ENCODE results near the gene CALN1. TPM values are rescaled to one million over a fixed set of nuclear protein-coding genes. Genes with fewer than 3 reads are reported as not detected.
"Not testable (repeated sequence)": the region's sequence is repeated elsewhere in the genome, so short reads cannot be mapped to it uniquely, and the experiment has no call there.

The CALN1 gene
- total RNA-seq, 1 donor from 2014 or later: 0.17 TPM

DNA sequence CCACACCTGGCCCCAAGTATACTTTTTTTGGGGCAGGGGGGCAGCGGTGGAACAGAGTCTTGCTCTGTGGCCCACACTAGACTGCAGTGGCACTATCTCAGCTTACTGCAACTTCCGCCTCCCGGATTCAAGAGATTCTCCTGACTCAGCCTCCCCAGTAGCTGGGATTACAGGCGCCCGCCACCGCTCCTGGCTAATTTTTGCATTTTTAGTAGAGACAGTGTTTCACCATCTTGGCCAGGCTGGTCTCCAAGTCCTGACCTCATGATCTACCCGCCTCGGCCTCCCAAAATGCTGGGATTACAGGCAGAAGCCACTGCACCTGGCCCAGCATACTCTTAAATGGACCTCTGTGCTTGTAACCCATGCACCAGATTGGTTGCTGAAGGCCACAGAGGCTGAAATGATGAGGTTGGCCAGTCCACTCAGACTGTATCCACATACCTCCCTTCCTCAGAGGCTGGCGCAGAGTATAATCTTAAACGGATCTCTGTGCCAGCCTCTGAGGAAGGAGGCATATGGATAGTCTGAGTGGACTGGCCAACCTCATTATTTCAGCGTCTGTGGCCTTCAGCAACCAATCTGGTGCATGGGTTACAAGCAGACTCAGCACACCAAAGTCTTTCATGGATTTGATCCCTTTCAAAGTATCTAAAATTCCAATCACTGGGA lies 3.0 kb downstream of the CALN1 start:
- DNase-seq: no peak

DNA sequence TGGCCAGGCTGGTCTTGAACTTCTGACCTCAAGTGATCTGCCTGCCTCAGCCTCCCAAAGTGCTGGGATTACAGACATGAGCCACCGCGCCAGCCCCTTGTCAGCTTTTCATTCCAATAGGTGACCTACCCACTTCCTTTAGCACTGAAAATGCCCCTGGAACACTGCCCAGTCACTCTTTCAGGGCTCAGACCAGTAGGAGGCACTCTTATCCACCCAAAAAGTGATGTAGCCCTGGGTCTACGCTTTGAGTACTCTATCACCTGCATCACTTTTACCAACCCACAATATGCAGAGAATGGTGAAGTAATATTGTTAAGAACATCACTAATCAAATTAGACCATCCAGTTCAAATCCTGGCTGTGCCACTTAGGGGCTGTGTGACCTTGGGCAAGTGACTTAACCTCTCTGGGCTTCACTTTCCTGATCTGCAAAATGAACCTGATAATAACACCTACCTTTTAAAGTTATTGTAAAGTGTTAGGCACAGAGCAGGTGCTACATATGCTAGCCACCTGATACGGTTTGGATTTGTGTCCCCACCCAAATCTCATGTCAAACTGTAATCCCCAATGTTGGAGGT lies 5.2 kb downstream of the CALN1 start:
- DNase-seq: no peak

DNA sequence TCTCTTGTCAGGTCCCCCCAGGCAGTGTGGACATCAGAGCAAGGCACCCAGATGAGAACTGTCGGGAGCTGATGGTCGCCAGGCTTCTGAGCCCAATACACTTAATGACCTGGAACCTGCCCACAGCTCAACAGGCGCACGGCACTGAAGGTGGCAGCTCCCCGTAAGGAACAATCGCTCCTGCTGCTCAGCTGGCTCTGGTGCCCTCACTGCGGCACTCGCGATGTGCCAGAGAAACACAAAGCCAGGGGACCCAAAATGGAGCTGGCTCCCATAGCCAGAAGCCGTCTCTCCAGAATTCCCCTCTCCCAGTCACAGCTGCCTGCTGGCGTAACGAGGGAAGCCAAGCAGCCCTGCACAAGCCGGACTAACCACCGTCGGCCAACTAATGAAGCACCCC lies 6.3 kb downstream of the CALN1 start:
- DNase-seq: no peak

DNA sequence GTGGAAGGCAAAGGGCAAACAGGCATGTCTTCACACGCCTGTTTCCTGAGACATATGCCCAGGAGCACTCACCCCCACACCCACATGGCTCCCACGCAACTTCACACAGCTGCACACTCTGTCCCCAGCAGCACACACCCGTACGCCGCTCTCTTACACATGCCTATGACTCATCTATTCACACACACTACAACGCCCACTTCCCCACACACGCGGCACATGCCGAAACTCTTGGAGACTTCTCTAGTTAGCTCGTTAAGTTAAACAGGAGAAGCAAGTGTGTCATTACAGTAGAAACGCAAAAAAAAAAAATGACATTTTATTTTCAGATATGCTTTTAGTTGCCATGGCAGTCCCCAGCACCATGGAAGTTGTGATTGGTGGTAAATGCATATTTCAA lies 6.7 kb downstream of the CALN1 start:
- DNase-seq: no peak

DNA sequence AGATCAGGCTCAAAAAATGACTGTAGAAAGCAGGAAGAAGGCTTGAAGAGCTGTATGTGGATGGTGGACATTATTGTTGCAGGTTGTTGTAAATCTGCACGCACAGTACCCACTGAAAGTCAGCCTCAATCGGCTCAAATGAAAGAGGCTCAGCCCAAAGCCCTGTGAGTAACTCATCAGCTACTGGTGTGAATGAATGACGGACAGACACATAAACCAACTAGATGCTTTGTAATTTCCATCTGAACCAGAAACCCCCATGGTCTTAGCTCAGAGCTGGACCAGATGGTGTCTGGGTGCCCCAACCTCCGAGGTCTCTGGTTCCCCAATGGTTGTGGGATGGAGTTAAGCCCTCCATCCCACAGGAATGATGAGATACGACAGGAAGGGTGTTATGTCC lies 7.4 kb downstream of the CALN1 start:
- no peak for DNase-seq

DNA sequence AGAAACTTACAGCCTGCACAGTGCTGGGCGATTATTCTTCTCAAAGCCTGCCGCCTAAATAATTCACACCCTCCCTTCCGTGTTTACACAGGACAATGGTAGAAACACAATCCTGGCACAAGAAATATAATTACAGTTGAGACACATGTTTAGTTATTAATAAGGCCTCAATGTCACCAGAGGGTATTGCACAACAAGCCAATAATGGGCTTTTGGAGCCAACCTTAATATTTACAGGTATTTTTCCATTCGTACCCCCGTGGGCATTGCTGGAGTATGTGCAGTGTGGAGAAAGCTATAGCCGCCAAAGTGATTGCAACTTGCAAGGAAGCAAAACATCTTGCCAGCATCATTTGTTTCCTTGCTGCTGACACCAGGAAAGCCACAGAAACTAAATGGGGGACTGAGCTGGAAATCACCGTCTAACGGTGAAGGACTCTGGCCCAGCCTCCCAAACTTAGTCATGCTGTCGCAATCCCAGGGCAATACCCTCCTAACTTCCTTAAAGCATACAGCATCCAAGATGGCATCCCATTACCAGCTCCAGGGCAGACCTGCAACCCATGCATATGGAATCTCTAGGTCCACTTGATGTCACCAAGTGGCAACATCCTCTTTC lies 8.6 kb downstream of the CALN1 start:
- no peak for DNase-seq

DNA sequence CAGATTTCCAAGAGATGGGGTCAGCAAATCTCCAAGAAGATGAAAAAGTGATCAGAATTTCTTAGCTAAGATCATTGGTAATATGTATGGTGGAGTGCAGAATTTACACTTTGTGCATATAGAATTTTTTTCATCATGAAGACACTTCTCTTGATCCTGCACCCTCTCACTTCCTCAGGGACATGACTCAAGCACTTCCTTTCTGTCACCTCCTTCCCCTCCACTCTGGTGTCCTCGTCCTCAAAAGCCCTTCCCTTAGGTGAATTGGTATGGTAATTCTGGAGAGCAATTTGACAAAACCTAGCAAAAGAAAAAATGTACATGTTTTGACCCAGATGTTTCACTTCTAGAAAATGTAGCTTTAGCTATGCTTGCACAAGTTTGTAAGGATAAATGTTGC lies 18.1 kb downstream of the CALN1 start:
- no peak for DNase-seq

DNA sequence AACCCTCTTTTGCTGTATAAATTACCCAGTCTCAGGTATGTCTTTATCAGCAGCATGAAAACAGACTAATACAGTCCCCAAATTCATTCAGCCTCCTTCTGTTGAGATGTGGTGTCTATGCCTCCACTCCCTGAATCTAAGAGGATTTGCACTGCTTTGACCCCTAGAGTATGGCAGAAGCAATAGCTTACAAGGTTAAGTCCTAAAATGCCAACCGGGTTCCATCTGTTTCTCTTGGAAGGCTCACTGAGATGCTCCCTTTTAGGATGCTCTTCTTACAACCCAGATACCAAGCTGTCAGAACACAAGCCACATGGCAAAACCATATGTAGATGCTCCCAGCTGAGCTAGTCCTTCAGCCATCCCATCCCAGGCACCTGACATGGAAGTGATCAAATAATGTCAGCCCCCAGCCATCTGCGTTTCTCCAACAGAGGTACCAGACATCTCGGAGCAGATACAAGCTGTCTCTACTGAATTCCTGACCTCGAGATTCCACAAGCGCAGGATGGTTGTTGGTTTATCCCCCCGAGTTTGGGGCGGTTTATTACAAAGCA lies 20.2 kb downstream of the CALN1 start:
- no peak for DNase-seq

DNA sequence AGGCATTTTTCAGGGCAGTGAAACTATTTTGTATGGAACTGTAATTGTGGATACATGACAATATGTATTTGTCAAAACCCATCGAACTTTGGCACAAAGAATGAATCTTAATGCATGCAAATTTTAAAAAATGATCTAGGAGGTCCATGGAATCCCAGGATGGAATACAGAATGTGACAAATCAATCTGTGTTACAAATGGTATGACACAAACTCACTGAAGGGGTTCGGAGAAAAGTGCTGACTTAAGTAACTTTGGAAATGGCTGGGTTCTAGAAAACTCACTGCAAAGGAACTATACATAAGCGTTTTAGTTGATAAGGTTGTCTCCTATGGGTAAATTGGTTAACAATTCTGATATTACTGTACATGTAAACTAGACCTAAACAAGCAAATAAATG lies 26.0 kb downstream of the CALN1 start:
- no peak for DNase-seq

DNA sequence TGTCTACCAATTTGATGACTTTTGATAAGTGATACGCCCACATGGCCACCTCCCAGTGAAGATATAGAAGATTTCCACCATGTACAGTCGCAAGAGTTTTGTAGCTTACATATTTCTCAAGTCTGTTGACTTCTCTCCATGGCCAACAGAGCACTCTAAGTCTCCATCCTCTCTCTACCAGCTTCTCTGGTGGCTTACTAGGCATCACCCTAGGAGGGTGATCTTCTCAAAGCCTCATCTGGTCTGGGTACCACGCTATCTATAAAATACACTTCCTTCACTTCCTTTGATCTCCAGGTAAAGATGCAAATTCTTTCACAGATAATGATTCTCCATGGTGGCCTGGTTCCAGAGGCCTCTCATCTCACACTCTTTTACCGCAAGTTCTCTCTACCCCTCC lies 49.9 kb downstream of the CALN1 start:
- DNase-seq: no peak

DNA sequence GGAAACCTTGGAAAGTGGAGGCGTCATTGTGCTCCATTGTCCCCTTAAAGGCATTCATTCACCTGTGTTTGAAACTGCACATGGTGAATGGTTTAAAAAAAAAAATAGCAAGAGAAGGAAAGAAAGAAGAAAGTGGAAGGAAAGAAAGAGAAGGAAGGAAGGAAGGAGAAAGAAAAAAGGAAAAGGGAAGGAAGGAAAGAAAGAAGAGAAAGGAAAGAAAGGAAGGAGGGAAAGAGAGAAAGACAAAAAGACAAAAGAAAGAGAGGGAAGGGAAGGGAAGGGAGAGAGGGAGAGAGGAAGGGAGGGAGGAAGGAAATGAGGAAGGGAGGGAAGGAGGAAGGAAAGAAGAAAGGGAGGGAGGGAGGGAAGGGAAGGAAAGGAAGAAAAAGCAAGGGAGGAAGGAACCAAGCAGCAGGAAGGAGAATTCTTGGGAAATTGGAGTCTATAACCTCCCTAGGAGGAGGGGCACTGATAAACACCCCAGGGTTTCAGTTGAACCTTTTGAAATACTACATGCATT lies 66.9 kb downstream of the CALN1 start:
- no peak for DNase-seq

DNA sequence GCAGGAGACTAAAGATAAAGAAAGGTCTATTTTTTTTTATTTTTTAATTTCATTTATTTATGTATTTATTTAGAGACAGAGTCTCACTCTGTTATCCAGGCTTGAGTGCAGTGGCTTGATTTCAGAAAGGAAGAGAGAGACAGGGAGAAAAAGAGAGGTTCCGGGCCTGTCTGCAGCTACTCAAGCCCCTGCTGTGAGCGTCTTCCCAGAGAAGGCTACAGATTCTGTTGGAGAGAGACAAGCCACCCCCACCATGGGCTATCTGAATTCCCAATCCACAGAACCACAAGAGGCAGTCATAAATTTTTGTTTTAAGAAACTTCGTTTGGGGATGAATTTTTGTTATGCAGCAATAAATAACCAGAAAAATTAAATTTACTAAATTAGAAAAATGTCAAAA lies 68.1 kb downstream of the CALN1 start:
- DNase-seq: no peak

DNA sequence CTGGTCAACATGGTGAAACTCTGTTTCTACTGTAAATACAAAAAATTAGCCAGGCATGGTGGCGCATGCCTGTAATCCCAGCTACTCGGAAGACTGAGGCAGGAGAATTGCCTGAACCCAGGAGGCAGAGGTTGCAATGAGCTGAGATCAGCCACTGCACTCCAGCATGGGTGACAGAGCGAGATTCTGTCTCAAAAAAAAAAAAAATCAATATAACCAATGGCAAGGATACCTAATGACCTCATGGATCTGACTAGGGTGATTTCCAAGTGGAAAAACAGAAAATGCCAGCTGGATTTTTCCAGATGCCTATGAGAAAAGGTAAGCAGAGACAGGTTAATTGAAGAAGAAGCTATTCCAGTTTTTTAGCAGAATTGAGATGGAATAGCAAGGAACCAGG lies 68.8 kb downstream of the CALN1 start:
- DNase-seq: not testable (repeated sequence)

DNA sequence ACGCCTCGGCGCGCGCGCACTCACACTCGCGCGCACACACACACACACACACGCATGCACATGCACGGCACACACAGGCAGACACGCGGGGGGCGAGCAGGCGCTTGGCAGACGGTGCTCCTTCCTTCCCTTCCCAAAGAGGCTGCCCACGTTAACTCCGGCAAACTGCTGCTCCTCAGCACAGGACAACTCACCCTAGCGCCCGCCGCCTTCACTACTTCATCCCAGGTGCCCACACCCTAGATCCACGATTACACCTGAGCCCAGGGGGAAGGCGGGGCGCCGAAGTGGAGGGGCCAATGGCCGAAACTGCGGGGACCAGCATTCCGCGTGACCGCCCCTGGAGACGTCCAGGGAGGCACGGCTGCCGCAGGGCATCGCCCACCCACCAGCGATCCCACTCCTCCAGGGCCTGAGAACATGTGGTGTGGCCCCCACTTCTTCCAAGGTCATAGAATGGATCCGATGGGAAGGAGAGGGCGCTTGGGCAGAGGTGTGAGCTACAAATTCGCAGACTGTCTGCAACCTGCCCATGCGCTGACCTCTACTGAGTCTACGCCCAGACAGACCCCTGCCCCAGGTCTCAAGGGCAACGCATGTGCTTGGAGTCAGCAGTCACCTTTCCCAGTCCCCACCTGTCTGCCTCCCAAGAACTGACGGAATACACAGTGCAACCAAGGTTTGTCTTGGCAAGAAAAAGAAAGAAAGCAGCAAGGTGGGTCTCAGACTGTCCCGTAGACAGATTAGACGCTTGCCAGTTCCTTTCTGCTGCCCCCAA lies 74.6 kb downstream of the CALN1 start:
- DNase-seq: no peak

DNA sequence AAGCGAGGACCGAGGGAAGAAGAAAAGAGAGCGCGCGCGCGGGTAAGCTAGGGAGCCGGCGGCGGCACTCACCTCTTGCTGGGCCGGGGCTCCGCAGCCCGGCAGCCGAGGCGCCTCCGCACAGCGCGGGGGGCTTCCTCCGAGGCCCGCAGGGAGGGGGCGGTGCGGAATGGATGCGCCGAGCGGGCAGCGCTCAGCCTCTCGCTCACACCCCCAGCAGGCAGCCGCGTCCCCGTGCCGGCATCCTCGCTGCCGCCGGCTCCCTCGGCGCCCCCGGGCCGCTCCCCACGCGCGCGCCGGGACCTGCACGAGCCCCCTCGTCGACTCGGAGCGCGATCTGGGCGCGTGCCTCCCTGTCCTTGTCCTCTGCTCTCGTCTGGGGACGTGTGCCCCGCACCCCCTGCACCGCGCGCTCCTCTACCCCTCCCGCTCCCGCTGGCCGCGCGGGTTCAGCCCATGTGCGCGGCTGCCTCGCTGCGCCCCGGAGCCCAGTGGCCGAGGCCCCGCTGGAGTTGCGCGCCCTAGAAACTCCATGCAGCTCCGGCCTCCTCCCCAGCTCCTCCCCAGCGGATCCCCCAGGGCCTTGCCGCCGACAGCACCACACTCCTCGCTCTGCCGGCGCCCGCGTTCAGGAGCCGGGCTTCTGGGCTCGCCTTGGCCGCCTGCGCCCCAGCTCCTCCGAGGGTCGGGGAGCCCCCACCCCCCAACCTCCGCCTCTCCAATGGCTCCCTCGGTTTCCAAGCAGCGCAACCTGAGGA lies 75.3 kb downstream of the CALN1 start:
- DNase-seq: no peak

DNA sequence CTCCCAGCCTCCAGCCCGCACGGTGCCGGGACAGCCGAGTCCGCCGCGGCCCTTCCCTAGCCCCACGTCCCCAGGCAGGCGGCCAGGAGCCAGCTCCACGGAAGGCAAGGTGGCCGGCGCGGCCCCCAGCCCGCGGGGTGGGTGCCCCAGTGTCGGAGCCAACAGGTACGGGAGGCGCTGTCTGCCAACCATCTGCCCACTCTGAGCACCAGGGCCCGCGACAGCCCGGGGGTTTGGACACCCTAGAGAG lies 75.8 kb downstream of the CALN1 start:
- DNase-seq: no peak

DNA sequence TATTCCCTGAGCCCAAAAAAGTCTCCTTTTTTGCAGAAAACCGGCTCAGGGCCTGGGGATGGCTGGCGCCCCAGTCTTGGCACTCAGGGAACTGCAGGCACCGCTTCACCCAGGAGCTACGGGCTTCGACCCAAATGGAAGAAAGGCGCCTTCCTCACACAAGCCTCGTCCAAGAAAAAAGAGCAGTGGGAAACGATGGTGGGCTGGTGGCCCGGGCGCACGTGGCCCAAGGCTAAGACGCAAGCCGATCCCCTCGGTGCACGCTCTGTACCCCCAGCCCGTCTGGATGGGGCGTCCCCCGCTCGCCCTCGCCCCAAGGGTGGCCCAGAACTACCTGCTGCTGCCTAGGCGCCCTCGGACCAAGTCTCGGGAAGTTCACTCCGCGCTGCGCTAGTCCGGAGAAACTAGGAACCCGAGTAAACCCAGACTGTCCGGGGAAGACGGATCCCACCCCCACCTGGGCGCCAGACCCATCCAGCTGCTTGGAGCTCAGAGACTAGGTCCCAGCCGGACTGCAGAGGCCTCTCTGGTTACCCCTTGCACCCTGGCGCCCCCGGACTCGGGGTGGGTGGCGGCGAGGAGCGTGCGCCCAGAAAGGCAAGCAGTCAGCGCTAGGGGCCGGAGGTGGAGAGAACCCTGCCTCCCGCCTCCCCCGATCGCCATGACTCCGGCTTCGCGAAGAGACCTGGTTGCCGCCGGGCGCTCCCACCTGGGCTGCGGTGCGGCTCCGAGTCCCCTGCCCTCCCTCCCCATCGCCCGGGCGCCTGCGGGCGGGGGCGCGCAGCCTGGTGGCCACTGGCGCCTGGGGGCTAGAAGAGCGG lies 76.4 kb downstream of the CALN1 start:
- no peak for DNase-seq

DNA sequence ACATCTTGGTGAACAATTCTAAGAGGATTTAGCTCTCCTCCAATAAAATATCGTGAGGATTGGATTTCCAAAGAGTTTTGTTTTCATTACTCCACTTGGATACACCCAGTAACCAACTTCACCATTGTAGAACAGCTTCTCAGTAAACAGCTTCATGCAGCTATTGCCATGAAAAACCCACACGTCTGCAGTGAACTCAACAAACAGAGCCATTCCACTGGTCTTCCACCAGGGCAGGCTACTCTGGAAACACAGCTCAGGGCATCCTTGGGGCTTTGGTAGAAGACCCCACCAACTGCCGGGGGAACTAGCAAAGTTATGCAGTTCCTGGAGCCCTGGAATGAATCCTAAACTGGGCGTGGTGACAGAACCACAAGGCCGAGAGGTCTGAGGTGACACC lies 77.4 kb downstream of the CALN1 start:
- no peak for DNase-seq

DNA sequence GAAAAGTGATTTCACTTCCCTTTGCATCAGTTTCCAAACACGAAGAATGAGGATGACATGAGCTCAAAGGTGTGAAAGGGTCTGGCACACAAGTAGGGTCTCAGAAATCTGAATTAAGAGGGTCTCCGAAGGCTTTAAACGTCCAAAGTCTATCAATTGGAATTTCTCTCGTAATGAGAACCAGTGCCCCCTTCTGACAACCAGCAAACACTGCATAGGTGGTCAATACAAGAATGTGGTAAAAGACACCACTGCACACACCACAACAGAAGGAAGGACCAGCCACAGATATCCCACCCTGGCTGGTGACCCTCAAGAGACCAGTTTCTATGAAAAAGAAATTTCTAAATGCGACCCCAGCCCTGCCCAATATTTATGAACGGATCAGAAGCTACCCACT lies 78.1 kb downstream of the CALN1 start:
- DNase-seq: no peak

DNA sequence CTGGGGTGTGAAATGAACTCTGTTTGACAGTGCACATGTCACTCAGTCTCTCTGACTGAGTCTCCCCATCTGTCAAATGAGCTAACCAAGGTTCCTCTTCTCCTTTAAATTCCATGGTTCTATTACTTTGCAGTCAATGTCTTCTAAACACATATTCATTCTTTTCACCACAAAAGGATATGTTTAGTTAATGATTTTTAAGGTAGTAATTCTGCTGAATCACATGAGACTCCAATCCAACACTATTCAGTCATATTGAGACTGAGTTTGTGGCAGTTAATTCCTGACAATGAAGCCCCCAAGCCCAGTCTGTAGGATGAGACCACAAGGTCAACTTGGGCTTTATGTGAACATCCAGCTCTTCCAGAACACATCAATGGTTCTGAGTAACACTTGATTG lies 85.3 kb downstream of the CALN1 start:
- no peak for DNase-seq

DNA sequence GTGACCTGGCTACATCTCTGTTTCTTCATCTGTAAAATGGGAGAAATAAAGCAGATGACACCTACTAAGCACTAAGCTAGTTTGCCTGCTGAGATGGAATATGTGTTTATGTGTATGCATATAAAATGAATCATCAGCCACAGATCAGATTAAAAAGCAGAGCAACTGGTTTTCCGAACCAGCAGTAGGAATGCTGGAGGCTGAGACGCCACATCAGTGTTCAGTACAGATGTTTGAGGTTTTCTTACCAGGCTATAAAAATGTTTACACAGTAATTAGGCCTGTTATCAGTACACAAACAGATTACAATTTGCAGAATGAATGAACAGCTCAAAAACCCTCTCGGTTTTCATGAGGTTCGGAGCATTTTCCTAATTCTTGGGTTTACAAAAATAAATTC lies 85.8 kb downstream of the CALN1 start:
- DNase-seq: no peak

DNA sequence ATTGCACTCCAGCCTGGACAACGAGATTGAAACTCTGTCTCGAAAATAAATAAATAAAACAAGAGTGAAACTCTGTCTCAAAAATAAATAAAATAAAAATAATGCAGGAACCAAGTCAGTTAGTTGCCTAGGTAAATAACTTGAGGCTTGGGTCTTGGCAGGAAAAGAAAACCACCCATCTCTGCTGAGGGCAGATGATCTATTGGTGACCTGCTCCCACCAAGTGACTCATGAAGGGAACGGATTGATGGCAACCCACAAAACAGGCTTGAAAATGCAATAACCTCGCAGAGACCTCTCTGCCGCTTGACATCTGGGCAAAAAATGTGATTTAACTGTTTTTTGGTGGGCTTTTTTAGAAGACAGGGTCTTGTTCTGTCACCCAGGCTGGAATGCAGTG lies 86.6 kb downstream of the CALN1 start:
- no peak for DNase-seq

Data from dermis blood vessel endothelial cell (primary cell).